GM21723 (cell line): Measurements from ENCODE around the gene MPV17.
A peak's percentile ranks its signal among the peaks of the same experiment; 100 is the strongest.
"Not testable (repeated sequence)": the region's sequence is repeated elsewhere in the genome, so short reads cannot be mapped to it uniquely, and the experiment has no call there.

Source experiments
- ATAC-seq: cut with Tn5 transposase; IDR thresholded peaks from one replicate; pipeline ENCODE4 v1.9.1; 2021; ENCODE audit warnings: mild to moderate bottlenecking, moderate library complexity; ENCODE audit not compliant: unreplicated experiment

The MPV17 gene

GRCh38 chr2:27322766-27323595 lies at the start of gene MPV17:
TSS of gene MPV17 (minus strand) at chr2:27323097. CDS start at chr2:27322517, 580 bp downstream.
- ATAC-seq, result peak; percentile 89

GRCh38 chr2:27370816-27371620 lies 48.1 kb upstream of the MPV17 start:
- peak; percentile 33 for ATAC-seq

GRCh38 chr2:27370026-27370815 lies 47.3 kb upstream of the MPV17 start, which contains the start of the genes EIF2B4 and SNX17:
TSS of gene EIF2B4 (minus strand) at chr2:27370338. CDS start at chr2:27370314, 24 bp downstream.
TSS of gene SNX17 (plus strand) at chr2:27370616. CDS start at chr2:27370744, 128 bp downstream.
- ATAC-seq, result peak; percentile 95

GRCh38 chr2:27369471-27370025 lies 46.7 kb upstream of the MPV17 start:
- peak; percentile 20 for ATAC-seq

- no peak for ATAC-seq
Measured at GRCh38 chr2:27363933-27364332, 41.0 kb upstream of the MPV17 start.

- no peak for ATAC-seq
Measured at GRCh38 chr2:27362678-27363420, 40.0 kb upstream of the MPV17 start.

GRCh38 chr2:27356382-27357181 lies 33.7 kb upstream of the MPV17 start, which contains the start of gene GTF3C2:
TSS of gene GTF3C2 (minus strand) at chr2:27356764. CDS start at chr2:27343554, 13,210 bp downstream.
- peak; percentile 80 for ATAC-seq

- peak; percentile 30 for ATAC-seq
Measured at GRCh38 chr2:27356056-27356381, 33.1 kb upstream of the MPV17 start.

- no peak for ATAC-seq
Measured at GRCh38 chr2:27354597-27354927, 31.7 kb upstream of the MPV17 start.

- no peak for ATAC-seq
Measured at GRCh38 chr2:27353762-27354596, 31.1 kb upstream of the MPV17 start.

- ATAC-seq, result not testable (repeated sequence)
Measured at GRCh38 chr2:27353386-27353761, 30.5 kb upstream of the MPV17 start.

- no peak for ATAC-seq
Measured at GRCh38 chr2:27351802-27352598, 29.1 kb upstream of the MPV17 start.

- ATAC-seq, result no peak
Measured at GRCh38 chr2:27350106-27350693, 27.3 kb upstream of the MPV17 start.

- no peak for ATAC-seq
Measured at GRCh38 chr2:27347641-27348040, 24.7 kb upstream of the MPV17 start.

- no peak for ATAC-seq
Measured at GRCh38 chr2:27336173-27336572, 13.3 kb upstream of the MPV17 start.

GRCh38 chr2:27335311-27335710 lies 12.4 kb upstream of the MPV17 start:
- ATAC-seq, result no peak

GRCh38 chr2:27324720-27325119 lies 1.8 kb upstream of the MPV17 start:
- ATAC-seq, result no peak
